Calu3 (cell line): ENCODE measurements around the gene DHRS7B. TPM values are rescaled to one million over a fixed set of nuclear protein-coding genes. Genes with fewer than 3 reads are reported as not detected.
"Not testable (repeated sequence)": the region's sequence is repeated elsewhere in the genome, so short reads cannot be mapped to it uniquely, and the experiment has no call there.

Source experiments
- BruUV-seq: library from RNA; stranded (reverse); fragments of 400-500 nt; replicated peaks from 2 replicates; lab custom pipeline; 2021; lab: Mats Ljungman, UMichigan
- CTCF ChIA-PET: fragments of 300-600 bp; sonication (Branson Sonifier 250); formaldehyde crosslinking; loops from one replicate; lab custom pipeline; 2022; ENCODE audit warnings: antibody characterized with exemption; lab: Charles Lee
- DNase-seq: peaks from one replicate; pipeline ENCODE4 v3.0.0; 2022
- H3K27ac Mint-ChIP-seq: one replicate; pipeline ENCODE4 v1.8.0; 2022; ENCODE audit warnings: mixed read lengths; ENCODE audit not compliant: unreplicated experiment
- H3K27me3 Mint-ChIP-seq: one replicate; pipeline ENCODE4 v1.8.0; 2022; ENCODE audit warnings: mixed read lengths; ENCODE audit not compliant: unreplicated experiment
- H3K36me3 Mint-ChIP-seq: one replicate; pipeline ENCODE4 v1.8.0; 2022; ENCODE audit warnings: mild to moderate bottlenecking, moderate library complexity, mixed read lengths; ENCODE audit not compliant: insufficient read depth, unreplicated experiment
- H3K4me1 Mint-ChIP-seq: one replicate; pipeline ENCODE4 v1.8.0; 2022; ENCODE audit warnings: mild to moderate bottlenecking, low read depth, mixed read lengths; ENCODE audit not compliant: unreplicated experiment
- H3K4me3 Mint-ChIP-seq: one replicate; pipeline ENCODE4 v1.8.0; 2022; ENCODE audit warnings: mild to moderate bottlenecking, low read depth, moderate library complexity, mixed read lengths; ENCODE audit not compliant: unreplicated experiment
- H3K9me3 Mint-ChIP-seq: one replicate; pipeline ENCODE4 v1.8.0; 2022; ENCODE audit warnings: low read depth, mixed read lengths; ENCODE audit not compliant: unreplicated experiment
- intact Hi-C: fragments of 100-400 bp; cut with micrococcal nuclease; formaldehyde crosslinking; loops from one replicate; pipeline ENCODE4 v1.10.0; 2022; ENCODE audit not compliant: unreplicated experiment
- total RNA-seq: library from RNA; stranded (reverse); gene quantifications from 2 replicates; pipeline ENCODE4 v1.2.3, GENCODE V29; 2022
- TF ChIP-seq, protein P1 (sequence below): fragments of 200-600 bp; IDR thresholded peaks from one replicate; pipeline ENCODE4 v1.8.0; 2022; ENCODE audit warnings: antibody characterized with exemption; ENCODE audit not compliant: unreplicated experiment

The DHRS7B gene
- total RNA-seq, 1 experiment from 2014 or later, result 15.3 TPM

DNA sequence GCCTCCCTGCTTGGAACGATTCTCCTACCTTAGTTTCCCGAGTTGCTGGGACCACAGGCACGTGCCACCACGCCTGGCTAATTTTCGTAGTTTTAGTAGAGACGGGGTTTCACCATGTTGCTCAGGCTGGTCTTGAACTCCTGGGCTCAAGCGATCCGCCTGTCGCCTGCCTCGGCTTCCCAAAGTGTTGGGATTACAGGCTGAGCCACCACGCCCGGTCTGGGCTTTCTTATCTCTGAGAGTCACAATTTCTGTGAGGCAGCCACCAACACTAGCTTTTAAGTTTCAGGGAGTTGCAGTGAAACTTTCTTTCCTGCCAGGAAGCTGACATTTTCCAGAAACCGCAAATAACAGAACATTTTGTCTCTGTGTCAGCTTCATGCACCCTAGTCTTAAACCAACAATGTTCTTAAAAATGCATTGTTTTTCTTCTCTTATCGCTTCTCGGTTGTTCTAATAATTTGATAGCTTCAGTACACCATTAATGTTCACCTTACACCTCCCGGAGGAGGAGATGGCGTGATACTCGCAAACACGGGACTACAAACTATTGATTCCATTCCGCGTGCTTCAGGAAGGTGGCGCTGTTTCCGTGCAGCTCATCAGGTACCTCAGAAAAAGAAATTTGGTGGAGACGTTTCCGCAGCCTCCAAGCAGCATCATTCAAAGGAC, 7.4 kb upstream of the DHRS7B start:
- CTCF ChIA-PET, result interaction anchor here (0.6 to 1.3 kb wide), 9 partner anchors 10 to 1234 kb away, joined by 3 to 7 read pairs (median 3); no protein-coding TSS in a partner anchor
- TF ChIP-seq, protein P1, sequence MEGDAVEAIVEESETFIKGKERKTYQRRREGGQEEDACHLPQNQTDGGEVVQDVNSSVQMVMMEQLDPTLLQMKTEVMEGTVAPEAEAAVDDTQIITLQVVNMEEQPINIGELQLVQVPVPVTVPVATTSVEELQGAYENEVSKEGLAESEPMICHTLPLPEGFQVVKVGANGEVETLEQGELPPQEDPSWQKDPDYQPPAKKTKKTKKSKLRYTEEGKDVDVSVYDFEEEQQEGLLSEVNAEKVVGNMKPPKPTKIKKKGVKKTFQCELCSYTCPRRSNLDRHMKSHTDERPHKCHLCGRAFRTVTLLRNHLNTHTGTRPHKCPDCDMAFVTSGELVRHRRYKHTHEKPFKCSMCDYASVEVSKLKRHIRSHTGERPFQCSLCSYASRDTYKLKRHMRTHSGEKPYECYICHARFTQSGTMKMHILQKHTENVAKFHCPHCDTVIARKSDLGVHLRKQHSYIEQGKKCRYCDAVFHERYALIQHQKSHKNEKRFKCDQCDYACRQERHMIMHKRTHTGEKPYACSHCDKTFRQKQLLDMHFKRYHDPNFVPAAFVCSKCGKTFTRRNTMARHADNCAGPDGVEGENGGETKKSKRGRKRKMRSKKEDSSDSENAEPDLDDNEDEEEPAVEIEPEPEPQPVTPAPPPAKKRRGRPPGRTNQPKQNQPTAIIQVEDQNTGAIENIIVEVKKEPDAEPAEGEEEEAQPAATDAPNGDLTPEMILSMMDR, result peak; percentile 61
- intact Hi-C loops, result no loop called here

DNA sequence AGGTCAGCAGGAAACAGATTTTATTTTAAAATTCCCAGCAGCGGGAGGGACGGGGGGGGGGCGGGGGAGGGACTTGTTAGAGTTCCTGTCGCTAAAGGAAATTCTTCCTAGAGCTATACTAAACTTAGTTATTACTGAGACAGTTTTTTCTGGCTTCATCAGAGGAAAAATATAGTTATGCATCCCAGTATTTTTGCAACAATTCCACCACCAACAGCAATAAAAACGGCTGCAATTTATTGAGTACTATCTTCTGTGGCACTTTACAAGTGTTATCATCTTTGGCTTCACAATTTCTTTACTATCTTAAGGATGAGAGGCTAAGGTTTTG, 6.9 kb upstream of the DHRS7B start:
- no peak for DNase-seq
- H3K27me3 Mint-ChIP-seq, result peaks cover 21% of the 10 kb centered on the region
- CTCF ChIA-PET, result interaction anchor here (0.6 to 1.3 kb wide), 8 partner anchors 11 to 1235 kb away, joined by 3 to 7 read pairs (median 4); no protein-coding TSS in a partner anchor
- no peak overlapping the region for H3K27ac Mint-ChIP-seq
- H3K4me1 Mint-ChIP-seq, result no peaks in the 10 kb centered on the region
- TF ChIP-seq, protein P1, result no peak
- no peaks in the 10 kb centered on the region for H3K36me3 Mint-ChIP-seq
- H3K4me3 Mint-ChIP-seq, result peak overlapping the region; percentile 59
- intact Hi-C loops, result loop anchor here (10.0 kb wide), 2 partner anchors 95 to 395 kb away; partner anchors contain the start of gene TMEM11
- no TSS peak for BruUV-seq
- no peaks in the 10 kb centered on the region for H3K9me3 Mint-ChIP-seq

More for the DNA sequence above, 7.4 kb upstream of the DHRS7B start:
- H3K4me3 Mint-ChIP-seq, result peak overlapping the region; percentile 59
- H3K36me3 Mint-ChIP-seq, result no peaks in the 10 kb centered on the region
- no peak overlapping the region for H3K27ac Mint-ChIP-seq
- peaks cover 22% of the 10 kb centered on the region for H3K27me3 Mint-ChIP-seq
- no peaks in the 10 kb centered on the region for H3K9me3 Mint-ChIP-seq
- peak; percentile 59 for DNase-seq
- no TSS peak for BruUV-seq
- no peaks in the 10 kb centered on the region for H3K4me1 Mint-ChIP-seq

DNA sequence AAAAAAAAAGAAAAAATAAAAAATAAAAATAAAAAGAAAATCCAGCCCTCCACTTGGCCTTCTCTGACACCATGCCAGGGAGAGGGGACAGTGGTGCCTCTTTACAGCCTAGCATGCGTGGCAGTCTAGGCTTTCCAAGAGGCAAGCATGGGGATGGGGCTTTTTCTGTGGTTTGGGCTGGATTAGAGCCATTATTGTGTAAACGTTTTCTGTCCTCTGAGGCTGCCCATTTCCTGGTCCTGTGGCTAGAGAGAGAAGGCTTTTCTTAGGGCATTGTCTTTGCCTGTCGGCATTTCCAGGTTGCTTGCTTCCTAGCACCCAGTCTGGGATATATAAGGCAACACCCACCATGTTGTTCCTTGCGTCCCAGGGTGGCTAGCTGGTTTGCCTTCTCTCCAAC, 2.7 kb upstream of the DHRS7B start:
- CTCF ChIA-PET, result no interaction called here
- H3K9me3 Mint-ChIP-seq, result no peaks in the 10 kb centered on the region
- peaks cover 16% of the 10 kb centered on the region for H3K36me3 Mint-ChIP-seq
- no peak overlapping the region for H3K4me3 Mint-ChIP-seq
- H3K27me3 Mint-ChIP-seq, result no peaks in the 10 kb centered on the region
- DNase-seq, result peak; percentile 11
- intact Hi-C loops, result loop anchor here (10.0 kb wide), 2 partner anchors 91 to 391 kb away; partner anchors contain the start of gene TMEM11
- TF ChIP-seq, protein P1, result no peak
- no TSS peak for BruUV-seq
- peaks cover 14% of the 10 kb centered on the region for H3K4me1 Mint-ChIP-seq
- H3K27ac Mint-ChIP-seq, result no peak overlapping the region

DNA sequence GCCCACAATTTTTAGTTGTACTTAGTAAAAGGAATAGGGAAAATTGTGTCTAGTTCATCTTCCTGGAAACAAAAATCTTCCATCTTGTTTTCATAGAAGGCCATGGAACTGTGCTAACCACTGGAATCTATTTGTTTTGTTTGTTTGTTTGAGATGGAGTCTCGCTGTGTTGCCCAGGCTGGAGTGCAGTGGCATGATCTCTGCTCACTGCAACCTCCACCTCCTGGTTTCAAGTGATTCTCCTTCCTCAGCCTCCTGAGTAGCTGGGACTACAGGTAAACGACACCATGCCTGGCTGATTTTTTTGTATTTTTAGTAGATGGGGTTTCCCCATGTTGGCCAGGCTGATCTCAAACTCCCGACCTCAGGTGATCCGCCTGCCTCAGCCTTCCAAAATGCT, 2.2 kb upstream of the DHRS7B start:
- BruUV-seq, CTCF ChIA-PET: not testable (repeated sequence)

DNA sequence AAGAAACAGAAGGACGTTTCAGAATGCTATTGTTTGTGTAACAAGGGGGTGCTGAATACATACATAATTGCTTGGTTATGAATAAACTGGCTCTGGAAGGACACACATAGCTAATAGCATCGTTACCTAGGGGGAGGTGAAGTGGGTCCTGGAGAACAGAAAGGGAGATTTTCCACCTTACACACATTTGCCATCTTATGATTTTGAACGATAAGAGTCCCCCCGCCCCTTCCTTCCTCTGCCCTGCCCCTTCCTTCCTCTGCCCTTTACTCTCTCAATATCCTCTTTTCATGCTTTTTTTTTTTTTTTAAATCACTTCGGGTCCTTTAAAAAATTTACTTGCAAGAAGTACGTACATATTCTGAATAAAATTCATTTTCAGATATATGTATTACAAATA, 902 bp upstream of the DHRS7B start:
- CTCF ChIA-PET, result no interaction called here

More for the DNA sequence above, 2.2 kb upstream of the DHRS7B start:
- H3K4me1 Mint-ChIP-seq, result peaks cover 18% of the 10 kb centered on the region
- peaks cover 16% of the 10 kb centered on the region for H3K36me3 Mint-ChIP-seq
- intact Hi-C loops, result loop anchor here (10.0 kb wide), 2 partner anchors 90 to 390 kb away; partner anchors contain the start of gene TMEM11
- H3K27me3 Mint-ChIP-seq, H3K4me3 Mint-ChIP-seq, DNase-seq, H3K27ac Mint-ChIP-seq, H3K9me3 Mint-ChIP-seq: not testable (repeated sequence)

More for the DNA sequence above, 902 bp upstream of the DHRS7B start:
- Mint-ChIP-seq H3K4me3 (peak overlapping the region; percentile 93), H3K27me3 (no peaks in the 10 kb centered on the region), H3K36me3 (peaks cover 16% of the 10 kb centered on the region), H3K4me1 (peaks cover 18% of the 10 kb centered on the region), H3K9me3 (no peaks in the 10 kb centered on the region), H3K27ac (no peak overlapping the region)
- intact Hi-C loops, result loop anchor here (5.0 to 10.0 kb wide), 3 partner anchors 89 to 389 kb away; partner anchors contain the start of gene TMEM11
- DNase-seq, result no peak
- TF ChIP-seq, protein P1, result no peak
- no TSS peak for BruUV-seq
